Diencephalon (tissue), 1 donor: ENCODE data around the gene CEP95. TPM values are rescaled to one million over a fixed set of nuclear protein-coding genes. Genes with fewer than 3 reads are reported as not detected.

Experiments used
- small RNA-seq: library from RNA; depleted of rRNA; stranded (forward); fragments of <200 nt; gene quantifications from one replicate; pipeline ENCODE3, GENCODE V24; 2014
- total RNA-seq: library from RNA; depleted of rRNA; stranded (reverse); fragments of >200 nt; gene quantifications from one replicate; pipeline ENCODE4 v1.2.3, GENCODE V29; 2014

CEP95 gene
- total RNA-seq = 54.4 TPM

GRCh38 chr17:64506576-64507412 lies at the start of gene CEP95:
Gene CEP95, plus strand, starts transcription at chr17:64506977. Its CDS starts 121 bp downstream, at chr17:64507098.

GRCh38 chr17:64496786-64497564 lies 9.8 kb upstream of the CEP95 start, which contains the start of gene POLG2:
Gene POLG2, minus strand, starts transcription at chr17:64497054. Its CDS starts 86 bp downstream, at chr17:64496968.

GRCh38 chr17:64506201-64506575 lies 589 bp upstream of the CEP95 start, which contains the start of gene DDX5:
Gene DDX5, minus strand, starts transcription at chr17:64506289. Its CDS starts 170 bp downstream, at chr17:64506119.

Small RNA genes lying within 50 kb of the gene (small RNA-seq; reads per million reads assigned to genes)
- gene AC009994.1 (not detected), gene ATP5MFP4 (not detected)

Other genes with a start within 250 kb of the CEP95 start
- 42.7 TPM for gene TEX2, start 243.7 kb upstream of the CEP95 start, total RNA-seq
- gene PECAM1, start 116.1 kb upstream of the CEP95 start, total RNA-seq = 7.4 TPM
- gene MILR1, start 57.9 kb upstream of the CEP95 start, total RNA-seq = 3.7 TPM
- 12.2 TPM for gene POLG2, start 9.9 kb upstream of the CEP95 start, total RNA-seq
- 354 TPM for gene DDX5, start 688 bp upstream of the CEP95 start, total RNA-seq
- 52.1 TPM for gene SMURF2, start 155.3 kb downstream of the CEP95 start, total RNA-seq